SK-N-MC (cell line): ENCODE measurements around the gene BRMS1L.
"Not testable (repeated sequence)": the region's sequence is repeated elsewhere in the genome, so short reads cannot be mapped to it uniquely, and the experiment has no call there.

Experiments used
- DNase-seq: peaks from one replicate; pipeline ENCODE4 v3.0.0-alpha.2; 2011; ENCODE audit warnings: low read depth, low spot score
- H3K27ac ChIP-seq: fragments of 200-600 bp; sonication (generic); 2 replicates; pipeline ENCODE4 v1.5.1; 2016; ENCODE audit warnings: mixed run types
- H3K36me3 ChIP-seq: fragments of 200-600 bp; sonication (generic); 2 replicates; pipeline ENCODE4 v1.6.1; 2017; ENCODE audit warnings: antibody characterized with exemption, low read length, mixed read lengths; ENCODE audit not compliant: insufficient read depth
- H3K4me3 ChIP-seq: fragments of 200-600 bp; sonication (generic); 2 replicates; pipeline ENCODE4 v1.5.1; 2016
- H3K9ac ChIP-seq: fragments of 200-600 bp; sonication (generic); 2 replicates; pipeline ENCODE4 v1.8.0; 2017; ENCODE audit warnings: mixed run types, mixed read lengths; ENCODE audit not compliant: insufficient read length
- H3K9me3 ChIP-seq: fragments of 200-600 bp; sonication (generic); 2 replicates; pipeline ENCODE4 v1.6.1; 2017; ENCODE audit warnings: low read depth, mild to moderate bottlenecking, antibody characterized with exemption, low read length, moderate library complexity, mixed read lengths
- EZH2 ChIP-seq: fragments of 200-600 bp; sonication (generic); IDR thresholded peaks from one replicate; pipeline ENCODE4 v1.6.1; 2017; ENCODE audit warnings: antibody characterized with exemption
- FOXP2 ChIP-seq: optimal IDR thresholded peaks from 2 replicates; pipeline ENCODE3; 2011; ENCODE audit warnings: mild to moderate bottlenecking, moderate library complexity; ENCODE audit not compliant: insufficient read depth; ENCODE audit errors: extremely low read length, control extremely low read depth
- POLR2AphosphoS5 ChIP-seq: IDR thresholded peaks from 2 replicates; pipeline ENCODE4 v1.6.1; 2012; ENCODE audit warnings: mild to moderate bottlenecking, low read depth, low read length, borderline replicate concordance

BRMS1L gene

DNA sequence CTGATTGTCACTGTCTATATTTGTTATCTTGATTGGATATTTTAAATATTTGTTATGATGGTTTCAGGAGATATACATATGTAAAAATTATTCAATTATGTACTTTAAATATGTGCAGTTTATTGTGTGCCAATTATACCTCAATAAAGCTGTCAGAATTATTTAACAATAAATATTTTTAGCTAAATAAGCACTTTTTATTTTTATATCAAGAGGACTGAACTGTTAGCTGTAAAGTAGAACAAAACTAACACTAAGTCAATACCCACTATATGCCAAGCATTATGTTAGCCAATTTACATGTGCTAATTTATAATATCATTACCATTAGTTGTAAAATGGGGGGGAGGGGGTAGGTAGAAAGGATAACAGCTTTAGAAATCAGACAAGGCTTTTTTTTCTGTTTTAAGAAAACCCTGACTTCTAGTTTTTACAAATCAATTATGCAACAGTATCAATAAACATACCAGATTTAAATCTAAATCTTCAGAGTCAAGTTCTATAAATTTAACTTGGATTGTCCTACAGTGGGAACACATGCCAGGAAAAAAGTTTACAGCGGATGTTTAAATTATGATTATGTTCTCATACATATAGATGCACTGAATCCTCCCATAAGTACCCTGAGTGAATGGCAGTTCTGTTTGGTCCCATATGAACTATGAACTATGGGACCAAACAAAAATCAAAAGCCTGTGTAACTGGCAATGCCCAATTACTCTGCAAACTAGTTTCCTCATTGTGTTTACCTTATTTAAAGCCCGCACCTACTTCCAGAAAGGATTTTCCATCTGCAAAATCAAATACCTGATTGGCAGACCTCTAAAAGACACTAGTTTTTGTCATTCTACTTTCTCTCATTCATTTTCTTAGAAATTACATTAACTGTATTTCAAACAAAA, 19.9 kb upstream of the BRMS1L start:
- DNase-seq = no peak
- H3K4me3 ChIP-seq = peak overlapping the region; percentile 8; the same call in 1 of the 2 replicates
- TF ChIP-seq FOXP2 = no peak
- H3K27ac ChIP-seq = no peak overlapping the region; the same call in 1 of the 2 replicates
- no peak overlapping the region for H3K9ac ChIP-seq
- H3K9me3 ChIP-seq = no peaks in the 10 kb centered on the region
- no peaks in the 10 kb centered on the region for H3K36me3 ChIP-seq

GRCh38 chr14:35807131-35807961, 18.8 kb upstream of the BRMS1L start:
- H3K9me3 ChIP-seq = 0 out of 2 replicates have a peak, but pooled peaks cover 1% of the 10 kb centered on the region
- H3K9ac ChIP-seq = peak overlapping the region; percentile 53
- no peak for DNase-seq
- H3K27ac ChIP-seq = no peak overlapping the region; the same call in 1 of the 2 replicates
- no peak for TF ChIP-seq POLR2AphosphoS5
- TF ChIP-seq FOXP2 = no peak
- TF ChIP-seq EZH2 = no peak
- H3K4me3 ChIP-seq = peak overlapping the region; percentile 79
- no peaks in the 10 kb centered on the region for H3K36me3 ChIP-seq

DNA sequence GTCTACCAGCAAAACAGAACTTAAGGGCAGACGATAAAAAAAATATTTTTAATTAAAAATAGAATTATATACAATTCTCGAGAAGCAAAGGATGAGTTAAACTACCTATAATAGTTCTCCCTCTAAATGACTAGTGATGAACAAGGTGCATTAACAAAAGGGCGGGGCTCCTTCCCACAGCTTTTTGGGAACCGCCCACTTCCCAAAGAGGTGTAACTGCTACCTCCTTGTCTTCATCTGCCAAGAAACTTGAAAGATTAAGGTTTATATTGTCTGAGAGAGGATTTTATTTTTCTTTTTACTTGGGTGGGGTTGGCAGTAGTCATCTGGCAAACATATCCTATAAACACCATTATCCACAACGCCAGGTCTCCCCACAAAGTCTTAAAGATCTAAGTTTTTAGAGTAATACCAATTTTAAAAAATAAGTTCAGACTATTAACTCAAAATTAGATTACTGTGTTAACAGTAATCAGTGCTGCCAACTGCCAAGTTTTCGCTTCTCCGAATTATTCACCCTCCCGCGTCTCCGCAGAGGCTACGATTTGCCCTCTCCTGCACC, 18.0 kb upstream of the BRMS1L start:
- no peaks in the 10 kb centered on the region for H3K36me3 ChIP-seq
- DNase-seq = no peak
- H3K9ac ChIP-seq = peak overlapping the region; percentile 83
- H3K27ac ChIP-seq = no peak overlapping the region
- TF ChIP-seq EZH2 (no peak), FOXP2 (no peak), POLR2AphosphoS5 (no peak)
- peak overlapping the region; percentile 79 for H3K4me3 ChIP-seq
- 0 out of 2 replicates have a peak, but pooled peaks cover 2% of the 10 kb centered on the region for H3K9me3 ChIP-seq

DNA sequence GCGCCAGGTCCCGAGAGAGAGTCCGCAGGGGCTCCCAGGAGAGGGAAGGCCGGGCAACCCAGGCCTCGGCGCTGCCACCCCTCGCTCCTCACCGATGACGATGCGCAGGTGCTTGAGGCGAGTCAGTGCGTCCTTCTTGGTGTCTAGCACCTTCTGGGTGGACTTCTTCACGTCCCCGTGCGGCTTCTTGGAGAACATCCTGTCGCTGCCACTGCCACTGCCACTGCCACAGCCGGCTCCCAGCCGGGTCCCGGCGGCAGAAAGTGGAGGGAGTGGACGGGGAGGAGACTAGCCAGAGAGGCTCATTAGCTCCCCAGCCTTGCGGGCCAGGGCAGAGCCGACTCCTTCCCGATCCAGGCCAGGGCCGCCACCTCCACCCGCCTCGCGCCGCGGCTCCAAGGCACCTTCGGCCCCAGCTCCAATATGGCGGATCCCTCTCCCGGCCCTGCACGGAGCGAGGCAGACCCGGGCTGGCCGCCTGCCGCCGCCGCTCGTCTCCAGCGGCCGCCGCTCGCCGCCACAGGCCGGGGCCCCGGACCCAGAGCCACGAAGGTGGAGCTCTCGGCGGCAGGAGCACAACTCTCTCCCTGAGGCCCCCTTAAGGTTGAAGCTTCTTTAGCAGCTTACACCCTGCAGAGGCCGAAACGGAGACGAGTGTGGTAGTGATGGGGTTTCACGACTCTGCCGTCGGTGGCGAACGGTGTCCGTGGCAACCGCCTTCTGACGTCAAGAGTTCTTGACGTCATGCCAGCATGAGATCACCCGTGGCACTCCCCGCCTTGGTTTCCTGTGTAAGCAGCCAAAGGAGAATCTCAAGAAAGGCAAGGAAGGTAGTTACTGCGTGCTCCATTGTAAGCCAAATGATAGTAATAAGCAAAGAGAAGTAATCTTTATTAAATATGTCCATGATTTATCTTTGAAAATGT, 17.2 kb upstream of the BRMS1L start, which contains the start of gene RALGAPA1:
Gene RALGAPA1 (minus strand): TSS at position 658 of the 926 bp plus-strand sequence. CDS start 460 bp downstream, at position 198.
- H3K9me3 ChIP-seq, H3K36me3 ChIP-seq: not testable (repeated sequence)
- Histone ChIP-seq H3K27ac (peak within 1 kb of the TSS; percentile 46; the same call in 1 of the 2 replicates), H3K9ac (peak within 1 kb of the TSS; percentile 83), H3K4me3 (peak within 1 kb of the TSS; percentile 79)
- TF ChIP-seq POLR2AphosphoS5 (peak; percentile 83), FOXP2 (peak; percentile 39)
- peak; percentile 91 for DNase-seq

- H3K9ac ChIP-seq = no peak overlapping the region
- no peaks in the 10 kb centered on the region for H3K36me3 ChIP-seq
- H3K4me3 ChIP-seq = peak overlapping the region; percentile 79
- no peak for DNase-seq
- TF ChIP-seq POLR2AphosphoS5 = no peak
- no peak for TF ChIP-seq EZH2
- TF ChIP-seq FOXP2 = no peak
- H3K9me3 ChIP-seq = 0 out of 2 replicates have a peak, but pooled peaks cover 2% of the 10 kb centered on the region
- no peak overlapping the region for H3K27ac ChIP-seq
These were observed 16.5 kb upstream of the BRMS1L start for GRCh38 chr14:35809597-35809996.

DNA sequence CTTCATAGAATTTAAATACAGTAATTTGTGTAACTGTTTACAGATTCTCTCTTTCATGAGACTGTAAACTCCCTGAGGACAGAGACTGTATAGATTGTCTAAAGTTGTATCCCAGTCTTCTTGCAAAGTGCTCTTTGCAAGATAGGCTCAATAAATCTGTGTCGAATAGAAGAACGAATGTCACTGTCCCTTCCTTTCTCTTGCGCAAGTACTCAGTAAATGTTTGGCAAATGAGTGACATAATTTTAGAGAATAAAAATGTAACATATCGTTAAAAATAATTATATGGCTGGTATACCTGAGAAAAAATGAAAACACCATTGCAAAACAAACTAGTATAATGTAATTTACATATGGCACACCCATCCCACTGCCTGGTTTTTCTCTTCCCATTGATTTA, 15.2 kb upstream of the BRMS1L start:
- TF ChIP-seq POLR2AphosphoS5 (no peak), FOXP2 (no peak), EZH2 (no peak)
- H3K36me3 ChIP-seq = no peaks in the 10 kb centered on the region
- no peak overlapping the region for H3K27ac ChIP-seq
- 0 out of 2 replicates have a peak, but pooled peaks cover 2% of the 10 kb centered on the region for H3K9me3 ChIP-seq
- no peak for DNase-seq
- no peak overlapping the region for H3K9ac ChIP-seq
- H3K4me3 ChIP-seq = no peak overlapping the region

GRCh38 chr14:35814371-35815005, 11.7 kb upstream of the BRMS1L start:
- Histone ChIP-seq H3K9ac (no peak overlapping the region), H3K9me3 (0 out of 2 replicates have a peak, but pooled peaks cover 2% of the 10 kb centered on the region), H3K27ac (no peak overlapping the region), H3K36me3 (no peaks in the 10 kb centered on the region), H3K4me3 (no peak overlapping the region)
- TF ChIP-seq FOXP2 = no peak
- TF ChIP-seq POLR2AphosphoS5 = no peak
- TF ChIP-seq EZH2 = no peak
- peak; percentile 44 for DNase-seq
